Activated CD8-positive, alpha-beta T cell treated with anti-CD3 and anti-CD28 coated beads, Interleukin-2, amount 10 ng/mL, durations not matched to agents 7 days and 5 days (primary cell): ENCODE measurements around the gene NLGN4Y. TPM values are rescaled to one million over a fixed set of nuclear protein-coding genes. Genes with fewer than 3 reads are reported as not detected.

Experiments
- ATAC-seq: fragments of 150-1000 bp; cut with Tn5 transposase; one replicate; pipeline ENCODE4 v1.10.0; 2021; ENCODE audit warnings: moderate library complexity
- CTCF ChIA-PET: fragments of 350-600 bp; sonication (Branson Sonifier 250); formaldehyde crosslinking; loops from one replicate; lab custom pipeline; 2021; ENCODE audit warnings: antibody characterized with exemption; lab: Charles Lee
- POLR2A ChIA-PET: fragments of 350-600 bp; sonication (Branson Sonifier 250); formaldehyde crosslinking; loops from one replicate; lab custom pipeline; 2021; ENCODE audit warnings: antibody characterized with exemption; lab: Charles Lee
- DNase-seq: peaks from one replicate; pipeline ENCODE4 v3.0.0-alpha.2; 2020
- H3K27ac Mint-ChIP-seq: one replicate; pipeline ENCODE4 v1.8.0; 2021; ENCODE audit warnings: mild to moderate bottlenecking, mixed read lengths
- H3K27me3 Mint-ChIP-seq: one replicate; pipeline ENCODE4 v1.8.0; 2021; ENCODE audit warnings: low read depth, mixed read lengths
- H3K36me3 Mint-ChIP-seq: one replicate; pipeline ENCODE4 v1.8.0; 2021; ENCODE audit warnings: low read depth, mixed read lengths
- H3K4me1 Mint-ChIP-seq: one replicate; pipeline ENCODE4 v1.8.0; 2021; ENCODE audit warnings: low read depth, mixed read lengths
- H3K4me3 Mint-ChIP-seq: one replicate; pipeline ENCODE4 v1.8.0; 2021; ENCODE audit warnings: mild to moderate bottlenecking, mixed read lengths
- H3K9me3 Mint-ChIP-seq: one replicate; pipeline ENCODE4 v1.8.0; 2022; ENCODE audit warnings: mixed read lengths; ENCODE audit not compliant: insufficient read depth
- total RNA-seq, 2 experiments: library from RNA; stranded (reverse); gene quantifications; one replicate each; pipeline ENCODE4 v1.2.3, GENCODE V29; 2021

The NLGN4Y gene
- total RNA-seq, 2 experiments from 2014 or later, result 0.05 TPM; not detected in 1

GRCh38 chrY:14871971-14872370 lies 347.6 kb downstream of the NLGN4Y start:
- DNase-seq (no peak), ATAC-seq (no peak)
- Mint-ChIP-seq H3K4me1 (no peaks in the 10 kb centered on the region), H3K36me3 (no peaks in the 10 kb centered on the region), H3K9me3 (peaks cover 6% of the 10 kb centered on the region), H3K4me3 (no peak overlapping the region), H3K27me3 (no peaks in the 10 kb centered on the region), H3K27ac (no peak overlapping the region)
- POLR2A ChIA-PET, result no interaction called here
- CTCF ChIA-PET, result no interaction called here
